ENCODE measurements around the gene PHF21B.

- TF ChIP-seq TAF1 (IDR thresholded peaks at IDR 0.05; ENCODE audit: low read depth, low read length) (no peak), USF2 (IDR thresholded peaks at IDR 0.05; ENCODE audit: low read length) (no peak), BCL11A (IDR thresholded peaks at IDR 0.05; ENCODE audit: low read depth in 2 of 2, low read length in 2 of 2) (no peak), EGR1 (IDR thresholded peaks at IDR 0.05; ENCODE audit: borderline replicate concordance, low read depth, low read length) (no peak), GABPA (IDR thresholded peaks at IDR 0.05; ENCODE audit: borderline replicate concordance, insufficient read depth, low read length) (no peak), CREB1 (IDR thresholded peaks at IDR 0.05) (no peak), CTCF (IDR thresholded peaks at IDR 0.05; ENCODE audit: control extremely low read depth in 1 of 3, insufficient read depth in 1 of 3, low read depth in 1 of 3, low read length in 3 of 3) (no peak), EP300 (IDR thresholded peaks at IDR 0.05; ENCODE audit: borderline replicate concordance in 1 of 2, low read depth in 2 of 2, low read length in 2 of 2) (no peak), POLR2A (IDR thresholded peaks at IDR 0.05; ENCODE audit: control extremely low read depth in 1 of 2, low read depth in 2 of 2, low read length in 2 of 2) (no peak), NRF1 (IDR thresholded peaks at IDR 0.05; ENCODE audit: low read depth, low read length) (no peak), TAF7 (optimal IDR thresholded peaks at IDR 0.05; ENCODE audit: borderline replicate concordance, low read depth, low read length) (no peak), E2F6 (IDR thresholded peaks at IDR 0.05) (no peak)
Measured at GRCh38 chr22:44927463-44928135, 82.2 kb downstream of the PHF21B start.

All from H1 (cell line).